ENCODE measurements around the gene CEBPE.
A peak's percentile ranks its signal among the peaks of the same experiment; 100 is the strongest.

GRCh38 chr14:23168246-23168645 lies 49.2 kb upstream of the CEBPE start:
- TF ChIP-seq POLR2A (IDR thresholded peaks at IDR 0.05), result no peak
- TF ChIP-seq POLR2AphosphoS5 (IDR thresholded peaks at IDR 0.05), result peak in 1 of 3 donors; percentile 60
- TF ChIP-seq CTCF (IDR thresholded peaks at IDR 0.05), result no peak

All from breast epithelium (tissue), 3 donors.